ENCODE results near the gene RECQL5. TPM values are rescaled to one million over a fixed set of nuclear protein-coding genes. Genes with fewer than 3 reads are reported as not detected.
"Not testable (repeated sequence)": the region's sequence is repeated elsewhere in the genome, so short reads cannot be mapped to it uniquely, and the experiment has no call there.

The RECQL5 gene
- total RNA-seq, 1 donor from 2014 or later = 16.2 TPM

- no peak for DNase-seq
Observed at GRCh38 chr17:75590849-75591721, 75.9 kb downstream of the RECQL5 start.

- no peak for DNase-seq
Observed at GRCh38 chr17:75590314-75590761, 76.6 kb downstream of the RECQL5 start.

- no peak for DNase-seq
Observed at GRCh38 chr17:75589919-75590303, 77.0 kb downstream of the RECQL5 start.

DNA sequence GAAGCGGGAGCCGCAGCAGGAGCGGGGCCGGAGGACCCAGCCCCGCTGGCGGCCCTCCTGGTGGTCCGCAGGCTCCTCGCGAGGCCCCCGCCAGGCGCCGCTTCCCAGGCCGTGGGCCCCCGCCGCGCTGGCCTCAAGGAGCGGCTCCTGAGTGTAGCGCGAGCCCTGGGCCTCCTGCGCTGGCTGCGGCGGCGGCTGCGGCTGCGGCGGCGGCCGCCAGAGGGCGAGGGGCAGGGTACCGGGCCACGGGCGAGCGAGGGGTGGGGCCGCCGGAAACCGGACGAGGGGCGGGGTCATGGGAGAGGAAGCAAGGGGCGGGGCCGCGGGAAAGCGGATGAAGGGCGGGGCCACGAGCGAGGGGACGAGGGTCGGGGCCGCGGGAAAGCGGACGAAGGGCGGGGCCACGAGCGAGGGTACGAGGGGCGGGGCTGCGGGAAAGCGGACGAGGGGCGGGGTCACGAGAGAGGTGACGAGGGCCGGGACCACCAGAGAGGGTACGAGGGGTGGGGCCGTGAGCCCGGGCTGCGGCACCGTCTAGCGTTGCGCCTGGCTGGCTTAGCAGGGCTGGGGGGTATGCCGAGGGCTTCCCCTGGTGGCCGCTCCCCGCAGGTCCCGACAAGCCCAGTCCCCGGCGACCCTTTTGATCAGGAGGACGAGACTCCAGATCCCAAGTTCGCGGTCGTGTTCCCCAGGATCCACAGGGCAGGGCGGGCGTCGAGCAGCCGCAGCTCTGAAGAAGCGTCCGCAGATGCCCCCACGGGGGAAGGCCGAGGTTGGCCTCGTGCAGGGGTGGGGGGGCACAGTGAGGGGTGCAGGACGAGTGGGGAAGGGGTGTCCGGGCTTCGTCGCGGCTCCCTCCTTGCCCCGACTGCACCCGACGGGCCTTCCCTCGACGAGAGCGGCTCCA, 77.7 kb downstream of the RECQL5 start:
- DNase-seq = peak; percentile 84

- no peak for DNase-seq
Observed at GRCh38 chr17:75588596-75589011, 78.3 kb downstream of the RECQL5 start.

GRCh38 chr17:75587675-75588595, 79.0 kb downstream of the RECQL5 start, which contains the start of gene MYO15B:
Gene MYO15B (plus strand): TSS chr17:75587800. CDS start chr17:75588058, 258 bp downstream.
- peak; percentile 41 for DNase-seq

DNA sequence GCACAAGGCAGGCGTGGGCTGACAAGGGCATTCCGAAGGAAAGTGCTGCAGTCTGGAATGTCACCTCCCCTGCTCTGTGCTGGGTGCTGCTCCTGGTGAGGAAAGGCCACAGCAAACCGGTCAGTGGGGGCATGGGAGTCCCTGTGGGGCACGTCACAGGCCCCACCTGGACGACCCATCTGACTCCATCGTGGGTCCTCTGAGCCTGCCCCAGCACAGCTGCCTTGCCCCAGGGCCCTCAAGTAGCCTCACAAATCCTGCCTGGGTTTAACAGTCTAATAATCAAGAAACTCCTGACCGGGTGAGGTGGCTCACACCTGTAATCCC, 82.1 kb downstream of the RECQL5 start:
- no peak for DNase-seq

GRCh38 chr17:75583197-75583596, 83.8 kb downstream of the RECQL5 start:
- not testable (repeated sequence) for DNase-seq

DNA sequence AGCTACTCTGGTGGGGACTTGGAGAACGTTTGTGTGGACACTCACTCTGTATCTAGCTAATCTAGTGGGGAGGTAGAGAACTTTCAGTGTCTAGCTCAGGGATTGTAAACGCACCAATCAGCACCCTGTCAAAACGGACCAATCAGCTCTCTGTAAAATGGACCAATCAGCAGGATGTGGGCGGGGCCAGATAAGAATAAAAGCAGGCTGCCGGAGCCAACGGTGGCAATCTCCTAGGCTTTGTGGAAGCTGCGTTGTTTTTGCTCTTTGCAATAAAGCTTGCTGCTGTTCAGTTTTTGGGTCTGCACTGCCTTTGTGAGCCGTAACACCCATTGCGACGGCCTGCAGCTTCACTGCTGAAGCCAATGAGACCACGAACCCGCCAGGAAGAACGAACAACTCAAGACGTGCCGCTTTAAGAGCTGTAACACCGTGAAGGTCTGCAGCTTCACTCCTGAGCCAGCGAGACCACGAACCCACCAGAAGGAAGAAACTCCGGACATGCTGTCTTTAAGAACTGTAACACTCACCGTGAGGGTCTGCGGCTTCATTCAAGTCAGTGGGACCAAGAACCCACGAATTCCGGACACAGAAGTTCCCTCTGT, 85.7 kb downstream of the RECQL5 start:
- not testable (repeated sequence) for DNase-seq

Other genes with a start within 250 kb of the RECQL5 start
- gene TMEM94, start 210.5 kb downstream of the RECQL5 start, total RNA-seq = 50.4 and 70.6 TPM in 2 replicates
- gene CASKIN2, start 151.6 kb downstream of the RECQL5 start, total RNA-seq = 12.1 and 30.4 TPM in 2 replicates
- 14.5 and 16.8 TPM in 2 replicates for gene TSEN54, start 150.6 kb downstream of the RECQL5 start, total RNA-seq
- 14.8 and 21.9 TPM in 2 replicates for gene LLGL2, start 141.5 kb downstream of the RECQL5 start, total RNA-seq
- 7.5 and 28.4 TPM in 2 replicates for gene MYO15B, start 79.4 kb downstream of the RECQL5 start, total RNA-seq
- gene SMIM5, start 33.7 kb downstream of the RECQL5 start, total RNA-seq = 0.09 TPM in 1 of 2 replicates, not detected in the other
- gene SAP30BP, start 184 bp upstream of the RECQL5 start, total RNA-seq = 68.2 and 84.7 TPM in 2 replicates
- 34.4 and 125 TPM in 2 replicates for gene ITGB4, start 54.3 kb upstream of the RECQL5 start, total RNA-seq
- 66.0 and 66.5 TPM in 2 replicates for gene GALK1, start 98.0 kb upstream of the RECQL5 start, total RNA-seq
- 10.9 and 12.4 TPM in 2 replicates for gene UNK, start 117.7 kb upstream of the RECQL5 start, total RNA-seq
- gene UNC13D, start 177.2 kb upstream of the RECQL5 start, total RNA-seq = 3.2 and 3.4 TPM in 2 replicates
- 19.2 and 54.3 TPM in 2 replicates for gene WBP2, start 188.2 kb upstream of the RECQL5 start, total RNA-seq
- 89.1 and 109 TPM in 2 replicates for gene TRIM47, start 211.4 kb upstream of the RECQL5 start, total RNA-seq
- 42.4 and 43.1 TPM in 2 replicates for gene TRIM65, start 229.8 kb upstream of the RECQL5 start, total RNA-seq
- 24.0 and 49.3 TPM in 2 replicates for gene MRPL38, start 237.7 kb upstream of the RECQL5 start, total RNA-seq

Data from dermis blood vessel endothelial cell (primary cell).